Neural progenitor cell (in vitro differentiated cells): Measurements from ENCODE around the gene ARV1. TPM values are rescaled to one million over a fixed set of nuclear protein-coding genes. Genes with fewer than 3 reads are reported as not detected.

Source experiments
- DNase-seq: peaks from one replicate; pipeline ENCODE4 v3.0.0-alpha.2; 2016; ENCODE audit warnings: low spot score
- H2AFZ ChIP-seq: fragments of 200-600 bp; sonication (generic); replicated peaks from 2 replicates; pipeline ENCODE4 v1.6.1; 2016; ENCODE audit warnings: antibody characterized with exemption
- H3F3A ChIP-seq: fragments of 200-600 bp; sonication (generic); 2 replicates; pipeline ENCODE4 v1.6.1; 2016; ENCODE audit warnings: antibody characterized with exemption, low read depth
- H3K27ac ChIP-seq: fragments of 200-600 bp; sonication (generic); 2 replicates; pipeline ENCODE4 v1.5.1; 2016; ENCODE audit warnings: mild to moderate bottlenecking
- H3K27me3 ChIP-seq: fragments of 200-600 bp; sonication (generic); 2 replicates; pipeline ENCODE4 v1.6.1; 2016; ENCODE audit warnings: mild to moderate bottlenecking, moderate library complexity
- H3K36me3 ChIP-seq: fragments of 200-600 bp; sonication (generic); 2 replicates; pipeline ENCODE4 v1.5.1; 2016
- H3K4me1 ChIP-seq: fragments of 200-600 bp; sonication (generic); 2 replicates; pipeline ENCODE4 v1.6.1; 2016; ENCODE audit warnings: mixed run types
- H3K4me2 ChIP-seq: fragments of 200-600 bp; sonication (generic); 2 replicates; pipeline ENCODE4 v1.6.1; 2016
- H3K4me3 ChIP-seq: fragments of 200-600 bp; sonication (generic); 2 replicates; pipeline ENCODE4 v1.5.1; 2016
- H3K79me2 ChIP-seq: fragments of 200-600 bp; sonication (generic); 2 replicates; pipeline ENCODE4 v1.6.1; 2016; ENCODE audit warnings: low read depth
- H3K9ac ChIP-seq: fragments of 200-600 bp; sonication (generic); 2 replicates; pipeline ENCODE4 v1.6.1; 2016
- H3K9me3 ChIP-seq: fragments of 200-600 bp; sonication (generic); 2 replicates; pipeline ENCODE4 v1.5.1; 2016; ENCODE audit warnings: low read depth
- H4K20me1 ChIP-seq: fragments of 200-600 bp; sonication (generic); 2 replicates; pipeline ENCODE4 v1.6.1; 2016; ENCODE audit warnings: low read depth
- H3K27ac Mint-ChIP-seq: 3 replicates; pipeline ENCODE4 v1.8.0; 2021; ENCODE audit warnings: mixed read lengths
- H3K27me3 Mint-ChIP-seq: 2 replicates; pipeline ENCODE4 v1.8.0; 2022; ENCODE audit warnings: low read depth, mild to moderate bottlenecking, inconsistent platforms, moderate library complexity, mixed read lengths; ENCODE audit not compliant: insufficient read depth
- H3K36me3 Mint-ChIP-seq: 3 replicates; pipeline ENCODE4 v1.8.0; 2021; ENCODE audit warnings: mixed read lengths
- H3K4me1 Mint-ChIP-seq: 3 replicates; pipeline ENCODE4 v1.8.0; 2021; ENCODE audit warnings: mixed read lengths
- H3K4me3 Mint-ChIP-seq: 3 replicates; pipeline ENCODE4 v1.8.0; 2021; ENCODE audit warnings: mild to moderate bottlenecking, moderate library complexity, mixed read lengths
- H3K9me3 Mint-ChIP-seq: 3 replicates; pipeline ENCODE4 v1.8.0; 2020; ENCODE audit warnings: mixed read lengths
- CTCF ChIP-seq: fragments of 200-600 bp; sonication (generic); IDR thresholded peaks from 2 replicates; pipeline ENCODE4 v1.5.1; 2017; ENCODE audit warnings: antibody characterized with exemption, mild to moderate bottlenecking
- EZH2 ChIP-seq: fragments of 200-600 bp; sonication (generic); IDR thresholded peaks from 2 replicates; pipeline ENCODE4 v1.6.1; 2017; ENCODE audit warnings: antibody characterized with exemption, mild to moderate bottlenecking, moderate library complexity
- EZH2phosphoT487 ChIP-seq: fragments of 200-600 bp; sonication (generic); IDR thresholded peaks from 2 replicates; pipeline ENCODE4 v1.6.1; 2017; ENCODE audit warnings: antibody characterized with exemption
- total RNA-seq: library from RNA; depleted of rRNA; stranded (reverse); fragments of >200 nt; gene quantifications from 2 replicates; pipeline ENCODE4 v1.2.3, GENCODE V29; 2015; ENCODE audit warnings: low replicate concordance

The ARV1 gene
- total RNA-seq, 1 donor from 2014 or later, result 23.3 TPM

DNA sequence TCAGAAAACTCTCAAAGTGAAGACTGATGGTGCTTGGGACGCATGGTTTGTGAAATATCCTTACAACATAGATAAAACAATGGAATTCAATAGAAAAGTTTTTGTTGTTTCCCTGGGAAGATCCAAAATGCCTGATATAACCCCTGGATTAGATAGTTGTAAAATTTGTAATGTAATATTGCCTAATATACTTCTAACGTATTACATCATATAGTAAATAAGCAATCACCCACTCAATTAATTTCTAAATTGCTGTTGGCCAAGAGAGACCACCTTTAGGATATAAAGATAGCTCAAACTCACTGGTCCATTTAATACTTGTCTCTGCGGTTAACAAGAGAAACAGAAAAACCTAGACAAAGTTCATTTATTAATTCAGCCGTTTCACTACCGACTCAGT lies 42.4 kb upstream of the ARV1 start:
- H3K36me3 ChIP-seq, result no peaks in the 10 kb centered on the region
- H3K4me3 Mint-ChIP-seq, result no peak overlapping the region
- H4K20me1 ChIP-seq, result no peaks in the 10 kb centered on the region
- H2AFZ ChIP-seq, result no peak overlapping the region
- no peak overlapping the region for H3K9ac ChIP-seq
- H3K9me3 Mint-ChIP-seq, result no peaks in the 10 kb centered on the region
- DNase-seq, result no peak
- H3K4me2 ChIP-seq, result no peak overlapping the region
- H3K79me2 ChIP-seq, result no peaks in the 10 kb centered on the region
- no peaks in the 10 kb centered on the region for H3K27me3 ChIP-seq
- TF ChIP-seq EZH2phosphoT487 (no peak), EZH2 (no peak), CTCF (no peak)
- no peaks in the 10 kb centered on the region for H3K4me1 Mint-ChIP-seq
- H3K27ac ChIP-seq, result no peak overlapping the region
- no peaks in the 10 kb centered on the region for H3F3A ChIP-seq
- H3K36me3 Mint-ChIP-seq, result peaks cover 8% of the 10 kb centered on the region
- H3K9me3 ChIP-seq, result no peaks in the 10 kb centered on the region
- H3K27ac Mint-ChIP-seq, result no peak overlapping the region
- H3K27me3 Mint-ChIP-seq, result no peaks in the 10 kb centered on the region
- no peaks in the 10 kb centered on the region for H3K4me1 ChIP-seq
- H3K4me3 ChIP-seq, result no peak overlapping the region

GRCh38 chr1:230937371-230937770 lies 41.5 kb upstream of the ARV1 start:
- Mint-ChIP-seq H3K36me3 (peaks cover 8% of the 10 kb centered on the region), H3K27me3 (no peaks in the 10 kb centered on the region), H3K4me3 (no peak overlapping the region), H3K27ac (no peak overlapping the region), H3K9me3 (no peaks in the 10 kb centered on the region), H3K4me1 (no peaks in the 10 kb centered on the region)
- H2AFZ ChIP-seq, result no peak overlapping the region
- no peaks in the 10 kb centered on the region for H3K79me2 ChIP-seq
- H3F3A ChIP-seq, result no peaks in the 10 kb centered on the region
- no peaks in the 10 kb centered on the region for H3K27me3 ChIP-seq
- no peak for TF ChIP-seq EZH2
- no peak for DNase-seq
- no peaks in the 10 kb centered on the region for H3K4me1 ChIP-seq
- H3K9me3 ChIP-seq, result no peaks in the 10 kb centered on the region
- H3K27ac ChIP-seq, result no peak overlapping the region
- H4K20me1 ChIP-seq, result no peaks in the 10 kb centered on the region
- H3K4me3 ChIP-seq, result no peak overlapping the region
- no peak overlapping the region for H3K4me2 ChIP-seq
- no peak overlapping the region for H3K9ac ChIP-seq
- H3K36me3 ChIP-seq, result no peaks in the 10 kb centered on the region

DNA sequence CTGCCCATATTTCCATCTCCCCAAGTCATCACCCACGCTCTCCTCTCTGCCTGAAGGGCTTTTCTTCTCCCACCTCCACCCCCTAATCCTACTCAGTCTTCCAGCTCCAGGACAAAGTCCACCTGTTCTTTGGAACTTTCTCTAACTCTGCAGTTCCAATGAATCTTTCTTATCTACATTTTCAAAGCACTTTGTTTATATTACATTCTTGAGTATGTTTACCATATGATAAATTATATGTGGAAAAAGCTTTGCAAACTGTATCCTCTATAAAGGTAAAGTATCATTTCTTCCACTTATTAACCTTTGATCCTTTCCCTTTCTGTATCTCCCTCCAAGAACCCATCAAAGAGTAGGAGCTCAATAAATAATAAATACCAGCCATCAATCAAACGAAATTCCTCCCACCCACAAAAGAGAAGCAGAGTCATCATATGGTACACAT lies 39.9 kb upstream of the ARV1 start:
- Histone ChIP-seq H3K9me3 (no peaks in the 10 kb centered on the region), H3K4me2 (no peak overlapping the region), H3K27ac (no peak overlapping the region), H3K4me1 (no peaks in the 10 kb centered on the region), H3K27me3 (no peaks in the 10 kb centered on the region), H4K20me1 (no peaks in the 10 kb centered on the region), H3K9ac (no peak overlapping the region), H3K4me3 (no peak overlapping the region), H2AFZ (no peak overlapping the region), H3K79me2 (no peaks in the 10 kb centered on the region), H3K36me3 (peaks cover 6% of the 10 kb centered on the region), H3F3A (no peaks in the 10 kb centered on the region)
- TF ChIP-seq EZH2 (no peak), EZH2phosphoT487 (no peak), CTCF (no peak)
- peaks cover 5% of the 10 kb centered on the region for H3K36me3 Mint-ChIP-seq
- H3K4me3 Mint-ChIP-seq, result no peak overlapping the region
- no peaks in the 10 kb centered on the region for H3K27me3 Mint-ChIP-seq
- DNase-seq, result no peak
- no peak overlapping the region for H3K27ac Mint-ChIP-seq
- H3K4me1 Mint-ChIP-seq, result no peaks in the 10 kb centered on the region
- H3K9me3 Mint-ChIP-seq, result no peaks in the 10 kb centered on the region

- Histone ChIP-seq H3K36me3 (peaks cover 6% of the 10 kb centered on the region), H2AFZ (no peak overlapping the region), H4K20me1 (no peaks in the 10 kb centered on the region), H3F3A (no peaks in the 10 kb centered on the region), H3K4me1 (no peaks in the 10 kb centered on the region), H3K27ac (no peak overlapping the region), H3K79me2 (no peaks in the 10 kb centered on the region), H3K9ac (no peak overlapping the region), H3K27me3 (no peaks in the 10 kb centered on the region), H3K9me3 (no peaks in the 10 kb centered on the region), H3K4me2 (no peak overlapping the region), H3K4me3 (no peak overlapping the region)
- H3K9me3 Mint-ChIP-seq, result no peaks in the 10 kb centered on the region
- H3K36me3 Mint-ChIP-seq, result peaks cover 5% of the 10 kb centered on the region
- H3K27ac Mint-ChIP-seq, result no peak overlapping the region
- H3K4me3 Mint-ChIP-seq, result no peak overlapping the region
- H3K27me3 Mint-ChIP-seq, result no peaks in the 10 kb centered on the region
- H3K4me1 Mint-ChIP-seq, result no peaks in the 10 kb centered on the region
- no peak for DNase-seq
- TF ChIP-seq EZH2phosphoT487 (no peak), CTCF (no peak), EZH2 (no peak)
Observed at GRCh38 chr1:230939806-230940489, 38.9 kb upstream of the ARV1 start.
